ENCODE data around the gene TMBIM6. TPM values are rescaled to one million over a fixed set of nuclear protein-coding genes. Genes with fewer than 3 reads are reported as not detected.

Gene TMBIM6
- total and polyA plus RNA-seq, 9 of the 15 experiments (the other 6 are each of a cell fraction or from before 2014, with no cell fraction given): 147 to 1,288 (median 352) TPM

GRCh38 chr12:49800421-49801140 lies 59.2 kb downstream of the TMBIM6 start:
- Histone ChIP-seq H2AFZ (ENCODE audit: low read depth, low read length) (no peak overlapping the region), H3K27me3 (ENCODE audit: control insufficient read depth in 2 of 2, insufficient read depth in 2 of 2, low read length in 2 of 2) (no peaks in the 10 kb centered on the region), H3K4me2 (ENCODE audit: insufficient read depth, low read length) (no peak overlapping the region), H3K9ac (ENCODE audit: insufficient read depth in 1 of 2, low read depth in 2 of 2, low read length in 2 of 2) (peak overlapping the region in 1 of 2 experiments; percentile 49; a peak in 1 of 4 replicates), H3K9me3 (replicated peaks; ENCODE audit: control insufficient read depth, insufficient read depth, low read depth, low read length) (no peaks in the 10 kb centered on the region), H3K27ac (ENCODE audit: extremely low read depth, low read depth, low read length) (no peak overlapping the region), H3K36me3 (ENCODE audit: control insufficient read depth, insufficient read depth, low read length) (peaks cover 36% of the 10 kb centered on the region; the same call in 1 of the 3 replicates), H3K4me1 (replicated peaks in 1 of 2; ENCODE audit: control insufficient read depth in 2 of 2, insufficient read depth in 2 of 2, low read length in 2 of 2) (peaks cover 0 to 15% of the 10 kb centered on the region in 2 experiments; a peak in 2 of 5 replicates), H3K4me3 (no peak overlapping the region), H4K20me1 (replicated peaks; ENCODE audit: control insufficient read depth, insufficient read depth, low read length) (no peaks in the 10 kb centered on the region), H3K9me1 (ENCODE audit: control insufficient read depth, insufficient read depth, low read length) (no peaks in the 10 kb centered on the region), H3K79me2 (ENCODE audit: control insufficient read depth, insufficient read depth, low read length) (no peaks in the 10 kb centered on the region)
- POLR2A ChIA-PET: interaction anchor here (0.6 to 1.5 kb wide), 6 partner anchors 8 to 36 kb away, joined by 3 to 4 read pairs (median 3); partner anchors contain the start of gene NCKAP5L
- intact Hi-C loops (cut with micrococcal nuclease): no loop called here
- no TSS peak for BruUV-seq (replicated peaks)
- in situ Hi-C loops (cut with MboI): no loop called here
- no peak for ATAC-seq
- CTCF ChIA-PET (ENCODE audit: low intra/inter-chr PET ratio): no interaction called here
- TF ChIP-seq ZNF445 (CRISPR knock-in tag; IDR thresholded peaks at IDR 0.05; ENCODE audit: low read depth) (no peak), ZNF165 (CRISPR knock-in tag; IDR thresholded peaks at IDR 0.05; ENCODE audit: borderline replicate concordance) (no peak), CSDE1 (IDR thresholded peaks at IDR 0.05) (no peak), SETDB1 (IDR thresholded peaks at IDR 0.05; ENCODE audit: low read length) (no peak), FIP1L1 (IDR thresholded peaks at IDR 0.05; ENCODE audit: low read depth, low read length, poor library complexity, severe bottlenecking) (no peak), POLR3A (IDR thresholded peaks at IDR 0.05; ENCODE audit: borderline replicate concordance, extremely low read depth, insufficient read depth, insufficient read length) (no peak), E2F3 (CRISPR knock-in tag; IDR thresholded peaks at IDR 0.05) (no peak), IFI16 (CRISPR knock-in tag; IDR thresholded peaks at IDR 0.05) (no peak)
- no peak for FAIRE-seq
- 57% methylated on average over 11 of the region's 11 CpGs for WGBS (ENCODE audit: insufficient coverage, low coverage, missing lambda C conversion rate)
- DNase-seq (ENCODE audit: extremely low read depth in 1 of 4, low spot score in 3 of 4): no peak

Measured in K562 (cell line).